ENCODE data around the gene MPG. TPM values are rescaled to one million over a fixed set of nuclear protein-coding genes. Genes with fewer than 3 reads are reported as not detected.

The MPG gene
- polyA plus RNA-seq, 1 donor (not counting 4 experiments of a cell fraction or from before 2014, with no cell fraction given): 22.7 TPM

GRCh38 chr16:86483-86952 lies 8.5 kb downstream of the MPG start:
- DNase-seq (ENCODE audit: low read depth, low spot score): no peak
- dilution Hi-C loops (cut with MboI; ENCODE audit: extremely low pct_ligation_motif_present, low sequenced_read_pairs): no loop called here
- FAIRE-seq: no peak

GRCh38 chr16:88613-89012 lies 10.6 kb downstream of the MPG start:
- Histone ChIP-seq H3K36me3 (ENCODE audit: control insufficient read depth in 2 of 2, extremely low read depth in 1 of 2, insufficient read depth in 2 of 2, low read length in 2 of 2) (peaks cover 47 to 54% of the 10 kb centered on the region in 2 experiments), H3K4me2 (ENCODE audit: control insufficient read depth, extremely low read depth, insufficient read depth, low read depth, low read length) (no peak overlapping the region), H3K9me1 (ENCODE audit: control insufficient read depth, extremely low read depth, insufficient read depth, low read length) (no peaks in the 10 kb centered on the region), H4K20me1 (ENCODE audit: control insufficient read depth, extremely low read depth, insufficient read depth, low read length) (peaks cover 16% of the 10 kb centered on the region), H3K4me1 (ENCODE audit: control insufficient read depth, extremely low read depth, insufficient read depth, low read length) (peaks cover 8% of the 10 kb centered on the region), H3K27ac (ENCODE audit: control insufficient read depth, insufficient read depth, low read length) (no peak overlapping the region), H2AFZ (ENCODE audit: control insufficient read depth, low read length) (no peak overlapping the region), H3K4me3 (ENCODE audit: control insufficient read depth in 2 of 3, extremely low read depth in 1 of 3, insufficient read depth in 2 of 3, low read depth in 1 of 3, low read length in 3 of 3) (no peak overlapping the region), H3K27me3 (ENCODE audit: control insufficient read depth, extremely low read depth, insufficient read depth, low read length) (no peaks in the 10 kb centered on the region), H3K79me2 (ENCODE audit: control insufficient read depth, insufficient read depth, low read length) (no peaks in the 10 kb centered on the region), H3K9me3 (ENCODE audit: control insufficient read depth, low read depth, low read length) (no peaks in the 10 kb centered on the region), H3K9ac (ENCODE audit: control insufficient read depth, extremely low read depth, insufficient read depth, low read length) (no peak overlapping the region)
- dilution Hi-C loops (cut with MboI; ENCODE audit: extremely low pct_ligation_motif_present, low sequenced_read_pairs): no loop called here
- DNase-seq (ENCODE audit: low read depth, low spot score) (no peak), FAIRE-seq (no peak)
- TF ChIP-seq, protein P1, sequence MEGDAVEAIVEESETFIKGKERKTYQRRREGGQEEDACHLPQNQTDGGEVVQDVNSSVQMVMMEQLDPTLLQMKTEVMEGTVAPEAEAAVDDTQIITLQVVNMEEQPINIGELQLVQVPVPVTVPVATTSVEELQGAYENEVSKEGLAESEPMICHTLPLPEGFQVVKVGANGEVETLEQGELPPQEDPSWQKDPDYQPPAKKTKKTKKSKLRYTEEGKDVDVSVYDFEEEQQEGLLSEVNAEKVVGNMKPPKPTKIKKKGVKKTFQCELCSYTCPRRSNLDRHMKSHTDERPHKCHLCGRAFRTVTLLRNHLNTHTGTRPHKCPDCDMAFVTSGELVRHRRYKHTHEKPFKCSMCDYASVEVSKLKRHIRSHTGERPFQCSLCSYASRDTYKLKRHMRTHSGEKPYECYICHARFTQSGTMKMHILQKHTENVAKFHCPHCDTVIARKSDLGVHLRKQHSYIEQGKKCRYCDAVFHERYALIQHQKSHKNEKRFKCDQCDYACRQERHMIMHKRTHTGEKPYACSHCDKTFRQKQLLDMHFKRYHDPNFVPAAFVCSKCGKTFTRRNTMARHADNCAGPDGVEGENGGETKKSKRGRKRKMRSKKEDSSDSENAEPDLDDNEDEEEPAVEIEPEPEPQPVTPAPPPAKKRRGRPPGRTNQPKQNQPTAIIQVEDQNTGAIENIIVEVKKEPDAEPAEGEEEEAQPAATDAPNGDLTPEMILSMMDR (optimal IDR thresholded peaks at IDR 0.05 in 1 of 3, IDR thresholded peaks at IDR 0.05 in 1 of 3, conservative IDR thresholded peaks at IDR 0.05 in 1 of 3; ENCODE audit: extremely low read depth in 1 of 3, insufficient read depth in 2 of 3, low read length in 3 of 3): no peak
- TF ChIP-seq EZH2 (IDR thresholded peaks at IDR 0.05; ENCODE audit: low read length): no peak

More at GRCh38 chr16:86483-86952, 8.5 kb downstream of the MPG start:
- peaks cover 8% of the 10 kb centered on the region for H3K4me1 ChIP-seq (ENCODE audit: control insufficient read depth, extremely low read depth, insufficient read depth, low read length)
- peaks cover 39 to 45% of the 10 kb centered on the region in 2 experiments for H3K36me3 ChIP-seq (ENCODE audit: control insufficient read depth in 2 of 2, extremely low read depth in 1 of 2, insufficient read depth in 2 of 2, low read length in 2 of 2)
- no peak for TF ChIP-seq EZH2 (IDR thresholded peaks at IDR 0.05; ENCODE audit: low read length)
- TF ChIP-seq, protein P1 (optimal IDR thresholded peaks at IDR 0.05 in 1 of 3, IDR thresholded peaks at IDR 0.05 in 1 of 3, conservative IDR thresholded peaks at IDR 0.05 in 1 of 3; ENCODE audit: extremely low read depth in 1 of 3, insufficient read depth in 2 of 3, low read length in 3 of 3): no peak
- H3K4me2 ChIP-seq (ENCODE audit: control insufficient read depth, extremely low read depth, insufficient read depth, low read depth, low read length): no peak overlapping the region
- H2AFZ ChIP-seq (ENCODE audit: control insufficient read depth, low read length): no peak overlapping the region
- H3K4me3 ChIP-seq (ENCODE audit: control insufficient read depth in 2 of 3, extremely low read depth in 1 of 3, insufficient read depth in 2 of 3, low read depth in 1 of 3, low read length in 3 of 3): no peak overlapping the region
- no peaks in the 10 kb centered on the region for H3K27me3 ChIP-seq (ENCODE audit: control insufficient read depth, extremely low read depth, insufficient read depth, low read length)
- H3K27ac ChIP-seq (ENCODE audit: control insufficient read depth, insufficient read depth, low read length): no peak overlapping the region
- H3K9me3 ChIP-seq (ENCODE audit: control insufficient read depth, low read depth, low read length): no peaks in the 10 kb centered on the region
- peaks cover 11% of the 10 kb centered on the region for H4K20me1 ChIP-seq (ENCODE audit: control insufficient read depth, extremely low read depth, insufficient read depth, low read length)
- no peak overlapping the region for H3K9ac ChIP-seq (ENCODE audit: control insufficient read depth, extremely low read depth, insufficient read depth, low read length)
- H3K9me1 ChIP-seq (ENCODE audit: control insufficient read depth, extremely low read depth, insufficient read depth, low read length): no peaks in the 10 kb centered on the region
- no peaks in the 10 kb centered on the region for H3K79me2 ChIP-seq (ENCODE audit: control insufficient read depth, insufficient read depth, low read length)

All from keratinocyte (primary cell).